Activated T-cell treated with anti-CD3 and anti-CD28 coated beads for 4 hours (primary cell): ENCODE measurements around the gene KCND2.

Source experiments
- DNase-seq: peaks from one replicate; pipeline ENCODE4 v3.0.0-alpha.2; 2020

Gene KCND2

GRCh38 chr7:120412139-120413050, 139.4 kb downstream of the KCND2 start:
- no peak for DNase-seq

GRCh38 chr7:120413164-120413563, 140.2 kb downstream of the KCND2 start:
- no peak for DNase-seq

- DNase-seq, result no peak
These were observed 144.4 kb downstream of the KCND2 start for GRCh38 chr7:120417244-120417979.

GRCh38 chr7:120421151-120421651, 148.2 kb downstream of the KCND2 start:
- no peak for DNase-seq

GRCh38 chr7:120431016-120431415, 158.0 kb downstream of the KCND2 start:
- no peak for DNase-seq

GRCh38 chr7:120436487-120437060, 163.6 kb downstream of the KCND2 start:
- DNase-seq, result no peak

GRCh38 chr7:120441850-120442249, 168.9 kb downstream of the KCND2 start:
- DNase-seq, result no peak

GRCh38 chr7:120442838-120443237, 169.9 kb downstream of the KCND2 start:
- DNase-seq, result no peak

- DNase-seq, result no peak
These were observed 171.7 kb downstream of the KCND2 start for GRCh38 chr7:120444650-120445049.

- no peak for DNase-seq
These were observed 172.3 kb downstream of the KCND2 start for GRCh38 chr7:120445276-120445675.

GRCh38 chr7:120452665-120453064, 179.7 kb downstream of the KCND2 start:
- no peak for DNase-seq

- no peak for DNase-seq
These were observed 183.7 kb downstream of the KCND2 start for GRCh38 chr7:120456699-120457098.

GRCh38 chr7:120460949-120461348, 188.0 kb downstream of the KCND2 start:
- DNase-seq, result no peak

GRCh38 chr7:120462991-120463390, 190.0 kb downstream of the KCND2 start:
- DNase-seq, result no peak

GRCh38 chr7:120464104-120464503, 191.1 kb downstream of the KCND2 start:
- DNase-seq, result no peak

- no peak for DNase-seq
These were observed 194.7 kb downstream of the KCND2 start for GRCh38 chr7:120467676-120468075.

- no peak for DNase-seq
These were observed 195.6 kb downstream of the KCND2 start for GRCh38 chr7:120468611-120469010.

GRCh38 chr7:120472892-120473291, 199.9 kb downstream of the KCND2 start:
- DNase-seq, result no peak

- DNase-seq, result no peak
These were observed 200.4 kb downstream of the KCND2 start for GRCh38 chr7:120473352-120473751.

- no peak for DNase-seq
These were observed 203.0 kb downstream of the KCND2 start for GRCh38 chr7:120475994-120476393.

GRCh38 chr7:120480472-120480871, 207.5 kb downstream of the KCND2 start:
- DNase-seq, result no peak

- DNase-seq, result no peak
These were observed 208.0 kb downstream of the KCND2 start for GRCh38 chr7:120480930-120481329.

GRCh38 chr7:120486164-120486563, 213.2 kb downstream of the KCND2 start:
- DNase-seq, result no peak

- no peak for DNase-seq
These were observed 229.2 kb downstream of the KCND2 start for GRCh38 chr7:120502132-120502531.
